C4-2B (cell line): ENCODE measurements around the gene MEIS2.

ENCODE experiments used
- CTCF ChIP-seq: fragments of 450-650 bp; conservative IDR thresholded peaks from 2 replicates; pipeline ENCODE4 v1.5.1; 2017; ENCODE audit warnings: mild to moderate bottlenecking
- ZFX ChIP-seq: fragments of 450-650 bp; IDR thresholded peaks from 2 replicates; pipeline ENCODE4 v1.6.1; 2017

- TF ChIP-seq CTCF (no peak), ZFX (no peak)
These were observed 50.0 kb downstream of the MEIS2 start for GRCh38 chr15:37050345-37050744.
